ENCODE measurements around the gene DDX54.

- TF ChIP-seq POLR2A (IDR thresholded peaks at IDR 0.05; ENCODE audit: low read depth), result no peak
- TF ChIP-seq POLR2AphosphoS5 (IDR thresholded peaks at IDR 0.05), result no peak
- TF ChIP-seq, protein P1, sequence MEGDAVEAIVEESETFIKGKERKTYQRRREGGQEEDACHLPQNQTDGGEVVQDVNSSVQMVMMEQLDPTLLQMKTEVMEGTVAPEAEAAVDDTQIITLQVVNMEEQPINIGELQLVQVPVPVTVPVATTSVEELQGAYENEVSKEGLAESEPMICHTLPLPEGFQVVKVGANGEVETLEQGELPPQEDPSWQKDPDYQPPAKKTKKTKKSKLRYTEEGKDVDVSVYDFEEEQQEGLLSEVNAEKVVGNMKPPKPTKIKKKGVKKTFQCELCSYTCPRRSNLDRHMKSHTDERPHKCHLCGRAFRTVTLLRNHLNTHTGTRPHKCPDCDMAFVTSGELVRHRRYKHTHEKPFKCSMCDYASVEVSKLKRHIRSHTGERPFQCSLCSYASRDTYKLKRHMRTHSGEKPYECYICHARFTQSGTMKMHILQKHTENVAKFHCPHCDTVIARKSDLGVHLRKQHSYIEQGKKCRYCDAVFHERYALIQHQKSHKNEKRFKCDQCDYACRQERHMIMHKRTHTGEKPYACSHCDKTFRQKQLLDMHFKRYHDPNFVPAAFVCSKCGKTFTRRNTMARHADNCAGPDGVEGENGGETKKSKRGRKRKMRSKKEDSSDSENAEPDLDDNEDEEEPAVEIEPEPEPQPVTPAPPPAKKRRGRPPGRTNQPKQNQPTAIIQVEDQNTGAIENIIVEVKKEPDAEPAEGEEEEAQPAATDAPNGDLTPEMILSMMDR (IDR thresholded peaks at IDR 0.05), result no peak
Observed at GRCh38 chr12:113149361-113150150, 35.7 kb downstream of the DDX54 start, which contains the start of gene CFAP73.
